ENCODE data around the gene SH3BP4.

DNA sequence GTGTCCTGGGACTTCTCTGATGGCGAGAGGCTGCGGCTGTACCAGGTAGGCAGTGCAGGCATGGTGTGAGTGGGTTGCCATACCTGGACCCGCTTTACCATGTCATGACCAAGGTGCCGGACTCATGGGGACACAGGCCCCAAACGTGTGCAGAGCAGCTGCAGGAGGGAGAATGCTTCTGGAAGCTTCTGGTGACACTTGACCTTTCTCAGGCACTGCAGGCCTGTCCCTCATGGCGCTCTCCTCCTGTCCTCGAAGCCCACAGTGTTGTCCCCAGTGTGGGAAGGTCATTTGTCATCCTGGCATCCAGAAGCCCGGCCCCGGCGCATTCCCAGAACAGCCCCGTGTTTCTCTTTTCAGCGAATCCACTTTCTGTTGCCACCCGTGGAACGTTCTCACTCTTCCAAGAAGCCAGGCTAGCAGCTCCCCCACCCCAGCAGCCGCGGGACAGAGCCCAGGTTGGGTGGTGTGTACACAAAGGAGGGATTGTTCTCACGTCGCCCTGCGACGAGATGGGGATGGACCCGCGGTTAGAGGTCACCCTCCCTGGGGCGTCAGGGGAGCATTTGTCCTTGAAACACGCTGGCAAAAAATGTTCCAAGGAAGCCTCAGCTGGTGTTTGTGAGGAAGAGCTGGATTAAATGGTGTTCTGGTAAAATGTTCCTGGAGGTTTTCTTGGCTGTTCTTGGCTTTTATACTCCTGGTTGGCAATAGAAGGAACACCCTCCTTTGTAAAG lies 43.7 kb downstream of the SH3BP4 start:
- TF ChIP-seq, protein P1, sequence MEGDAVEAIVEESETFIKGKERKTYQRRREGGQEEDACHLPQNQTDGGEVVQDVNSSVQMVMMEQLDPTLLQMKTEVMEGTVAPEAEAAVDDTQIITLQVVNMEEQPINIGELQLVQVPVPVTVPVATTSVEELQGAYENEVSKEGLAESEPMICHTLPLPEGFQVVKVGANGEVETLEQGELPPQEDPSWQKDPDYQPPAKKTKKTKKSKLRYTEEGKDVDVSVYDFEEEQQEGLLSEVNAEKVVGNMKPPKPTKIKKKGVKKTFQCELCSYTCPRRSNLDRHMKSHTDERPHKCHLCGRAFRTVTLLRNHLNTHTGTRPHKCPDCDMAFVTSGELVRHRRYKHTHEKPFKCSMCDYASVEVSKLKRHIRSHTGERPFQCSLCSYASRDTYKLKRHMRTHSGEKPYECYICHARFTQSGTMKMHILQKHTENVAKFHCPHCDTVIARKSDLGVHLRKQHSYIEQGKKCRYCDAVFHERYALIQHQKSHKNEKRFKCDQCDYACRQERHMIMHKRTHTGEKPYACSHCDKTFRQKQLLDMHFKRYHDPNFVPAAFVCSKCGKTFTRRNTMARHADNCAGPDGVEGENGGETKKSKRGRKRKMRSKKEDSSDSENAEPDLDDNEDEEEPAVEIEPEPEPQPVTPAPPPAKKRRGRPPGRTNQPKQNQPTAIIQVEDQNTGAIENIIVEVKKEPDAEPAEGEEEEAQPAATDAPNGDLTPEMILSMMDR (optimal IDR thresholded peaks at IDR 0.05 in 1 of 3, IDR thresholded peaks at IDR 0.05 in 1 of 3, conservative IDR thresholded peaks at IDR 0.05 in 1 of 3; ENCODE audit: extremely low read depth in 1 of 3, insufficient read depth in 2 of 3, low read length in 3 of 3), result no peak
- TF ChIP-seq EZH2 (IDR thresholded peaks at IDR 0.05; ENCODE audit: low read length), result no peak
